Panc1 (cell line): ENCODE data around the gene TAAR6.

ENCODE experiments used
- CTCF ChIP-seq: fragments of 450-650 bp; IDR thresholded peaks from 2 replicates; pipeline ENCODE4 v1.5.1; 2017; ENCODE audit warnings: mild to moderate bottlenecking
- POLR2AphosphoS5 ChIP-seq: IDR thresholded peaks from 2 replicates; pipeline ENCODE4 v1.6.1; 2012; ENCODE audit warnings: mild to moderate bottlenecking, low read depth, low read length, moderate library complexity

- TF ChIP-seq CTCF, result no peak
- no peak for TF ChIP-seq POLR2AphosphoS5
Measured at GRCh38 chr6:132612449-132613108, 42.5 kb downstream of the TAAR6 start.
